ENCODE results near the gene EP400. TPM values are rescaled to one million over a fixed set of nuclear protein-coding genes. Genes with fewer than 3 reads are reported as not detected.

Gene EP400
- total RNA-seq, 1 donor from 2014 or later = 41.4 TPM

DNA sequence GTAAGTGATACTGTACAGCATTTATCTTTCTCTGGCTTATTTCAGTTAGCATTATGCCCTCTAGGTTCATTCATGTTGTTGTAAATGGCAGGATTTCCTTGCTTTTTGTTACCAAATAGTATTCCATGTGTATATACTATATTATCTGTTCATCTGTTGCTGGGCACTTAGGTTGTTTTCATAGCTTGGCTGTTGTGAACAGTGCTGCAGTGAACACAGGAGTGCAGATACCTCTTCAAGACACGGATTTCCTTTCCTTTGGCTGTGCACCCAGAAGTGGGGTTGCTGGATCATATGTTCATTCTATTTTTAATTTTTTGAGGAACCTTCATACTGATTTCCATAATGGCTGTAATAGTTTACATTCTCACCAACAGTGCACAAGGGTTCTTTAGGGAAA, 21.5 kb downstream of the EP400 start:
- Histone ChIP-seq H3K4me1 (peaks cover 11% of the 10 kb centered on the region), H3K27ac (no peak overlapping the region), H3K36me3 (peaks cover 10% of the 10 kb centered on the region), H3K27me3 (no peaks in the 10 kb centered on the region), H3K9me3 (no peaks in the 10 kb centered on the region), H3K4me3 (no peak overlapping the region)
- DNase-seq = no peak
- no peak for ATAC-seq
- intact Hi-C loops (cut with DNase I) = no loop called here
- TF ChIP-seq, protein P1, sequence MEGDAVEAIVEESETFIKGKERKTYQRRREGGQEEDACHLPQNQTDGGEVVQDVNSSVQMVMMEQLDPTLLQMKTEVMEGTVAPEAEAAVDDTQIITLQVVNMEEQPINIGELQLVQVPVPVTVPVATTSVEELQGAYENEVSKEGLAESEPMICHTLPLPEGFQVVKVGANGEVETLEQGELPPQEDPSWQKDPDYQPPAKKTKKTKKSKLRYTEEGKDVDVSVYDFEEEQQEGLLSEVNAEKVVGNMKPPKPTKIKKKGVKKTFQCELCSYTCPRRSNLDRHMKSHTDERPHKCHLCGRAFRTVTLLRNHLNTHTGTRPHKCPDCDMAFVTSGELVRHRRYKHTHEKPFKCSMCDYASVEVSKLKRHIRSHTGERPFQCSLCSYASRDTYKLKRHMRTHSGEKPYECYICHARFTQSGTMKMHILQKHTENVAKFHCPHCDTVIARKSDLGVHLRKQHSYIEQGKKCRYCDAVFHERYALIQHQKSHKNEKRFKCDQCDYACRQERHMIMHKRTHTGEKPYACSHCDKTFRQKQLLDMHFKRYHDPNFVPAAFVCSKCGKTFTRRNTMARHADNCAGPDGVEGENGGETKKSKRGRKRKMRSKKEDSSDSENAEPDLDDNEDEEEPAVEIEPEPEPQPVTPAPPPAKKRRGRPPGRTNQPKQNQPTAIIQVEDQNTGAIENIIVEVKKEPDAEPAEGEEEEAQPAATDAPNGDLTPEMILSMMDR (IDR thresholded peaks at IDR 0.05) = no peak

DNA sequence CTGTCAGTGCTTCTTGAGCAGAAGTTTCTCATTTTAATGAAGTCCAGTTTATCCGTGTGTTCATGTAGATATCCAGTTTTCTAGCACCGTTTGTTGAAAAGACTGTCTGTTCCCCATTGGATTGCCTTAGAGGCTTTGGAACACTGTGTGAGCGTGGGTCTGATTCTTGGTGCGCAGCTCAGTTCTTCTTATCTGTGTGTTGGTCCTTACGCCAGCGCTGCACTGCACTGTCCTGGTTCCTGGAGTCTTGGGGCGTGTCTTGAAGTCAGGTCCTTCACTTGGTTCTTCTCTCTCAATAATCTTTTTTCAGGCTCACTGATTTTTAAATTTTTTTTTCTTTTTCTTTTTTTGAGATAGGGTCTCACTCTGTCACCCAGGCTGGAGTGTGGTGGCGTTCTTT, 25.5 kb downstream of the EP400 start:
- no peak overlapping the region for H3K27ac ChIP-seq
- H3K27me3 ChIP-seq = no peaks in the 10 kb centered on the region
- intact Hi-C loops (cut with DNase I) = no loop called here
- H3K4me1 ChIP-seq = peaks cover 7% of the 10 kb centered on the region
- TF ChIP-seq, protein P1 (IDR thresholded peaks at IDR 0.05) = no peak
- peaks cover 18% of the 10 kb centered on the region for H3K36me3 ChIP-seq
- H3K4me3 ChIP-seq = no peak overlapping the region
- ATAC-seq = no peak
- H3K9me3 ChIP-seq = no peaks in the 10 kb centered on the region
- DNase-seq = no peak

DNA sequence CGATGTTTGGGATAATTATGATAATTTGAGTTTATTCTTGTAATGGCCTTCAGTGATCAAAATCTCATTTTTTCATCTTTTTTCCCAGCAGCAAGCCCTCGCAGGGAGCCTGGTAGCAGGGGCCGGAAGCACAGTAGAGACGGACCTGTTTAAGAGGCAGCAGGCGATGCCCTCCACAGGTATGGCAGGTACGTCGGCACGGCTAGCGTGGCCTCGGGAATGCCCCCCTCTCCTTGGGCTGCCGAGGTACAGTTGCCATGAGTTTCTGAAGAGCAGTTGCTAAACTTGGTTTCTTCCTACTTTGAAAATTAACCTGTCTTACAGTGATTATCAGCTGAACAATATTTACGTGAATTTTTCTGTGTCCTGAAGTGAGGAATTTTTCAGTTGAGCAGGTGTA, 29.9 kb downstream of the EP400 start:
- intact Hi-C loops (cut with DNase I) = no loop called here
- H3K4me1 ChIP-seq = no peaks in the 10 kb centered on the region
- H3K4me3 ChIP-seq = no peak overlapping the region
- H3K27ac ChIP-seq = no peak overlapping the region
- TF ChIP-seq, protein P1 (IDR thresholded peaks at IDR 0.05) = no peak
- H3K9me3 ChIP-seq = no peaks in the 10 kb centered on the region
- no peaks in the 10 kb centered on the region for H3K27me3 ChIP-seq
- peaks cover 52% of the 10 kb centered on the region for H3K36me3 ChIP-seq
- DNase-seq (no peak), ATAC-seq (no peak)

DNA sequence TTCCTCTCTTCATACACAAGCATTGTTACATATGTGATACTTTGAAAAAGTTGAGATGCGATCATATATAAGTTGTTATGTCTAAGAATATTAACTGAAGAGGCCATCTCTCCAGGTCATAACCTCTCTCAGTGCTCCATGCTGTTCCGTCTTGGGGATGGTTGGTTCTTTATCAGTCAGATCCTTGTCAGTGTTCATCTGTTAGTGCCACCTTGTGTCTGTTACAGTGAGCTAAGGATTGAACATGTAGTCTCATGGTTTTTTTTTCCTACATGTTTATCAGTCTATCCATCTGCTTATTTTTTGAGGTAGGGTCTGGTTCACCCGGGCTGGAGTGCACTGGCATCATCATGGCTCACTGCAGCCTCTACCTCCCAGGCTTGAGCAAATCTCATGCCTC, 30.5 kb downstream of the EP400 start:
- H3K9me3 ChIP-seq = no peaks in the 10 kb centered on the region
- no peaks in the 10 kb centered on the region for H3K27me3 ChIP-seq
- intact Hi-C loops (cut with DNase I) = no loop called here
- TF ChIP-seq, protein P1 (IDR thresholded peaks at IDR 0.05) = no peak
- no peak overlapping the region for H3K4me3 ChIP-seq
- H3K27ac ChIP-seq = no peak overlapping the region
- DNase-seq = no peak
- peaks cover 58% of the 10 kb centered on the region for H3K36me3 ChIP-seq
- ATAC-seq = no peak
- no peaks in the 10 kb centered on the region for H3K4me1 ChIP-seq

DNA sequence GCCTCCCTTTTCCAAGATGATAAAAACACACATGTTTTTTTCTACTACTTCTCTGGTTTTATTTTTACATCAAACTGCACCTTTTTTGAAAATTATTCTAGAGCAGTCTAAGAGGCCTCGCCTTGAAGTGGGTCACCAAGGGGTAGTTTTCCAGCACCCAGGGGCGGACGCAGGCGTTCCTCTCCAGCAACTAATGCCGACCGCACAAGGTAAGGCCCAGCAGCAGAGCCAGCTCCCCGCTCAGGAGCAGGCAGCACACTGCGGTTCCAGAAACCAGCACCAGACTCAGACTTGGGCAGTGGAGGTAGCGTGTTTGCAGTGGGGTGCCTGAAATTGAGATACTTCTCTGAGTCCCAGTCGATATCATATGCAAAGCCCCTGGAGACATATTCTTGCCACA, 31.6 kb downstream of the EP400 start:
- no peak for DNase-seq

More for the DNA sequence above, 31.6 kb downstream of the EP400 start:
- H3K27me3 ChIP-seq = no peaks in the 10 kb centered on the region
- intact Hi-C loops (cut with DNase I) = no loop called here
- no peak overlapping the region for H3K4me3 ChIP-seq
- peaks cover 64% of the 10 kb centered on the region for H3K36me3 ChIP-seq
- no peaks in the 10 kb centered on the region for H3K4me1 ChIP-seq
- TF ChIP-seq, protein P1 (IDR thresholded peaks at IDR 0.05) = no peak
- no peak for ATAC-seq
- H3K9me3 ChIP-seq = no peaks in the 10 kb centered on the region
- H3K27ac ChIP-seq = no peak overlapping the region

Data from upper lobe of right lung (tissue), 1 donor.